ENCODE results near the gene ATP11B.

ATP11B gene

GRCh38 chr3:182940266-182940808, 147.0 kb downstream of the ATP11B start:
- intact Hi-C loops (cut with DNase I): no loop called here
- no peak for DNase-seq

DNA sequence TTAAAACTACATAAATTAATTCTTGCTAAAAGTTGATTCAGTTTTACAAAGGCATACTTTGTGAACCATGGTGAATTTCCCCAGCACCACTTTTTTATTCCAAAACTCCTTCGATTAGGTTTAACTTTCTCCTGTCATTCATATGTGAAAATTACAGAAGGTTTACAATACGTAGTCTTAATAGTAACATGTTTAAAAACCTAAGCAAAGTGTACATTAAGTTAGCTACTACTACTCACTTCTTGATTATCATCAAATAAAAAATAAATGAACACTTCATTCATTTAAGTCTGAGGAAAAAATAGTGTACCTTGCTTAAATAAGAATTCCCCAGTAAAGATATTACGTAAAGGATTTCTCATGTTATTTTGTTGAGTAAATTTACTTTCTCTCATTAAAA, 148.4 kb downstream of the ATP11B start:
- no peak for DNase-seq
- intact Hi-C loops (cut with DNase I): no loop called here

GRCh38 chr3:182947888-182948287, 154.6 kb downstream of the ATP11B start:
- intact Hi-C loops (cut with DNase I): no loop called here
- no peak for DNase-seq

DNA sequence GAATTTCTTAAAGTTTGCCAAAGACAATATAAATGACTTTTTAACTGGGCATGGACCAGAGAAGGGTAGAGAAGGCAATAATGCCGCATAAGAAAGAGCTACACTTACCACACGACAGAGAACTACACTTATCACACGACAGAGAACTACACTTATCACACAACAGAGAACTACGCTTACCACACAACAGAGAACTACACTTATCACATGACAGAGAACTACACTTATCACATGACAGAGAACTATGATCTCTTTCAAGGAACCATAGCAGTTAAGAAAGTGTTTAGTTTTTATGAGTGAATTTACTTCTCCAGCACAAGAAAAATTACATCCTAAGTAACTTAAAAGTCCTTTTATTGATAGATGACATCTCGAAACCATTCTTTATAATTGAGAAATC, 155.0 kb downstream of the ATP11B start:
- intact Hi-C loops (cut with DNase I): no loop called here
- no peak for DNase-seq

DNA sequence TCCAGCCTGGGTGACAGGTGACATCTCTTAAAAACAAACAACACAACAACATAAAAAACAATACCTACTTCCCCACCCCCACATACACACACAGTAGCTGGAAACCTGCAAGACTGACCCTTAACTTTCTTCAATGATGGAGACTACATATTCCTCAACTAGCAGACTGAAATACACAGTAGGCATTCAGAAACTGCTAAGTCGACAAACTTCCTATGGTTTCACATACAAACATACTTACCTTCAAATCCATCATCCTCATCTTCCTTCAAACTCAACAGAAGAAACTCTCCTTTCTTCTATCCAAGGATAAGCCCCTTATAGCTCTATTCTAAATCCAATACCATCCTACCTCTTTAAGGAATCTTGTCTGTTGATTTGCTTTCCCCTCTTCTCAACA, 156.4 kb downstream of the ATP11B start:
- intact Hi-C loops (cut with DNase I): no loop called here
- DNase-seq: no peak

DNA sequence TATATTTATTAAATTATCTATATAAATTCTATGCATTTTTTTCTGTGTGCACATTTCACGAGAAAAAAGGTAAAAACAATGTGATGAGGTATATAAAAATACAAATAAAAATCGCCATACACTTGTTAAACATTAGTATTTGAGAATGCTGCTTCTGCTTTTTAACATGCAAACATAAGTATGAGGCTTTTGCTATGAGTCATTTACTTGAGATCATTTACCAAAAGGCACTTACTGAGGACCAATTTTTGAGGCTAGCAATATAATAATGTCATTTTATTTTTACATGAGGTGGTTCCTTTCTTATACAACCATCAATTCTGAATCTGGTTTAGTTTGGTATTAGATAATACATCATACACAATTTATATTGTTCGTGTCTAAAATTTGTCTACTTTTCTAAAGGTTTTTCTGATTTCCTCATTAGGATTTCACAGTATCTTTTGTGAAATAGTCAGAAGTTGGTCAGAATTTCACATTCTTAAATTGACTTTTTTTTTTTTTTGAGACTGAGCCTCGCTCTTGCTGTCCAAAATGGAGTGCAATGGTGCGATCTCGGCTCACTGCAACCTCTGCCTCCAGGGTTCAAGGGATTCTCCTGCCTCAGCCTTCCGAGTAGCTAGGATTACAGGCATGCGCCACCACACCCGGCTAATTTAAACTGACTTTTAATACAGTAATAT, 161.4 kb downstream of the ATP11B start:
- no peak for DNase-seq
- intact Hi-C loops (cut with DNase I): no loop called here

- DNase-seq: no peak
- intact Hi-C loops (cut with DNase I): no loop called here
These were observed 163.9 kb downstream of the ATP11B start for GRCh38 chr3:182957226-182957625.

DNA sequence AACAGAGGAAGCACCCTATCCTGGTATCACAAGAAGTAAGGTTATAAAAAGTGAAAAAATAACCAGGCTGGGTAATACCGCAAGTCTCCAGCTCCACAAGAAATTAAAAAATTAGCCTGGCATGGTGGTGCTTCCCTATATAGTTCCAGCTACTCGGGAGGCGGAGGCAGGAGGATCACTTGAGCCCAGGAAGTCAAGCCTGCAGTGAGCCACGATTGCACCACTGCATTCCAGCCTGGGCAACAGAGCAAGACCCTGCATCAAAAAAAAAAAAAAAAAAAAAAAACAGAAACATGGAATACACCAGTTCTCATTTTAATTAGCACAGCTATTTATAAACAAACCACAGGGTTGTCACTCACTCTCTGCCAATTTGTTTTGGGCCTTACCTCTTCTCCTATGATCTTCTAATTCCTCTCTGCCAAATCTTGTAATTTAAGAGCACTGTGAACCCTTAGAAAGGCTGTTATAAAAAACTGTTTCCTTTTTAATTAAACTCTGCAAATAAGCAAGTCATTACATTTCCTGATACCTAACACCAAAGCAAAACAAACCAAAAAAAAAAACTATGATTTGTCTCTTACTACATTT, 164.5 kb downstream of the ATP11B start:
- no peak for DNase-seq
- intact Hi-C loops (cut with DNase I): no loop called here

GRCh38 chr3:182959474-182960350, 166.4 kb downstream of the ATP11B start:
- intact Hi-C loops (cut with DNase I): no loop called here
- DNase-seq: no peak

GRCh38 chr3:182962166-182962565, 168.9 kb downstream of the ATP11B start:
- DNase-seq: no peak
- intact Hi-C loops (cut with DNase I): no loop called here

DNA sequence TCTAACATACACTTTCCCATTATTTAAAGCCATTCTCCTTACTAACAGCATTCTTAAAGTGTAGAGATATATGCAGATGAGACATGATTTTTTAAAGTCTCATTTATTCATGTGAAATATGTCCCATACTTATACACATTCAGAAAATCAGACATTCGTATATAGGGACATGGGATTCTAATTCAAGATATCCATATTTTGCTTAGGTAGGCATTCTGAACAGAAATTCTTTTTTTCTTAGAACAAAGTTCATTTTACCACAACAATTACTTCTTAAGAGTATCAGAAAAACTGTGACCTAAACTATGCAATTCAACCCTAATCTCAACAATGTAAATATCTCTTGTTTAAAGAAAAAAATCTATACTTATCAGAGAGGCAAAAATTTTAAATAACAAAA, 170.9 kb downstream of the ATP11B start:
- intact Hi-C loops (cut with DNase I): no loop called here
- DNase-seq: no peak

DNA sequence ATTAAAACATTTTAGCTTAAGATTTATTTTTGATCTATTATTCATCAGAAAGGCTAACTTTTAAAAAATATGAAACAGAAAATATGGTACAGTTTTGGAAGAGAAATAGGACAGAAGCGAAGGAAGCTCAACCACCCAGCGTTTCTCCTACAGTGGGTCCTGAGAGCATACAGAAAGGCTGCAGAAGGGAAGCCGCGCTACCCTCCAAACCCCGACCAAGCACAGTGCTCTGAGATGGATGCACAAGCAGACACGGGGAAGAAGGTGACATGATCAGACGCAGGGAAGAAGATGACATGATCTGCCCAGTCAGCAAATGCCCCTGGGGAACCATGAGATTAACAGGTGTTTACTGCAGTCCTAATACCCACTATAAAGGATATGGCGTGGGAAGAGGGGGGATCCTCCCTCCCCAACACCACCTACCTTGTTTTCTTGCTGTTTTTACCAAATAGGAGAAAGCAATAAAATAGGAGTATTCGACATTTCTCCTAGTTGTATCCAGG, 172.6 kb downstream of the ATP11B start:
- intact Hi-C loops (cut with DNase I): no loop called here
- no peak for DNase-seq

GRCh38 chr3:182967218-182968204, 174.2 kb downstream of the ATP11B start:
- no peak for DNase-seq
- intact Hi-C loops (cut with DNase I): no loop called here

GRCh38 chr3:182969277-182969676, 176.0 kb downstream of the ATP11B start:
- intact Hi-C loops (cut with DNase I): no loop called here
- DNase-seq: no peak

GRCh38 chr3:182969853-182970252, 176.5 kb downstream of the ATP11B start:
- DNase-seq: no peak
- intact Hi-C loops (cut with DNase I): no loop called here

- intact Hi-C loops (cut with DNase I): no loop called here
- no peak for DNase-seq
These were observed 177.6 kb downstream of the ATP11B start for GRCh38 chr3:182970811-182971418.

Measured in posterior cingulate gyrus (tissue), 11 donors.